HG03342 (cell line): ENCODE data around the gene UNKL.
"Not testable (repeated sequence)": the region's sequence is repeated elsewhere in the genome, so short reads cannot be mapped to it uniquely, and the experiment has no call there.

ENCODE experiments used
- ATAC-seq: cut with Tn5 transposase; IDR thresholded peaks from one replicate; pipeline ENCODE4 v1.9.1; 2021; ENCODE audit warnings: mild to moderate bottlenecking, moderate library complexity; ENCODE audit not compliant: unreplicated experiment

UNKL gene

GRCh38 chr16:1446296-1447080, 32.0 kb upstream of the UNKL start:
- ATAC-seq: no peak

GRCh38 chr16:1445518-1446203, 31.2 kb upstream of the UNKL start:
- no peak for ATAC-seq

- ATAC-seq: no peak
Observed at GRCh38 chr16:1444730-1445517, 30.4 kb upstream of the UNKL start.

GRCh38 chr16:1443980-1444729, 29.7 kb upstream of the UNKL start, which contains the start of gene CCDC154:
TSS of gene CCDC154 (minus strand) at chr16:1444556. CDS start at chr16:1444322, 234 bp downstream.
- no peak for ATAC-seq

GRCh38 chr16:1443403-1443973, 29.0 kb upstream of the UNKL start:
- ATAC-seq: no peak

- no peak for ATAC-seq
Observed at GRCh38 chr16:1442697-1443096, 28.2 kb upstream of the UNKL start.

- no peak for ATAC-seq
Observed at GRCh38 chr16:1441391-1441829, 26.9 kb upstream of the UNKL start.

GRCh38 chr16:1439699-1440074, 25.2 kb upstream of the UNKL start:
- not testable (repeated sequence) for ATAC-seq

GRCh38 chr16:1439058-1439698, 24.7 kb upstream of the UNKL start:
- ATAC-seq: no peak

GRCh38 chr16:1438229-1439057, 23.9 kb upstream of the UNKL start:
- no peak for ATAC-seq

- no peak for ATAC-seq
Observed at GRCh38 chr16:1437606-1438005, 23.1 kb upstream of the UNKL start.

GRCh38 chr16:1436731-1437355, 22.3 kb upstream of the UNKL start:
- no peak for ATAC-seq

- no peak for ATAC-seq
Observed at GRCh38 chr16:1435921-1436697, 21.6 kb upstream of the UNKL start.

GRCh38 chr16:1434644-1435592, 20.4 kb upstream of the UNKL start:
- no peak for ATAC-seq

- no peak for ATAC-seq
Observed at GRCh38 chr16:1433756-1434155, 19.3 kb upstream of the UNKL start.

GRCh38 chr16:1433263-1433560, 18.7 kb upstream of the UNKL start:
- no peak for ATAC-seq
